GM21529 (cell line): ENCODE results near the gene PLPP7.

Experiments
- ATAC-seq: cut with Tn5 transposase; IDR thresholded peaks from one replicate; pipeline ENCODE4 v1.9.1; 2021; ENCODE audit not compliant: unreplicated experiment

The PLPP7 gene

GRCh38 chr9:131302244-131303075 lies 12.9 kb downstream of the PLPP7 start:
- no peak for ATAC-seq

- no peak for ATAC-seq
Measured at GRCh38 chr9:131303381-131304321, 14.1 kb downstream of the PLPP7 start.

DNA sequence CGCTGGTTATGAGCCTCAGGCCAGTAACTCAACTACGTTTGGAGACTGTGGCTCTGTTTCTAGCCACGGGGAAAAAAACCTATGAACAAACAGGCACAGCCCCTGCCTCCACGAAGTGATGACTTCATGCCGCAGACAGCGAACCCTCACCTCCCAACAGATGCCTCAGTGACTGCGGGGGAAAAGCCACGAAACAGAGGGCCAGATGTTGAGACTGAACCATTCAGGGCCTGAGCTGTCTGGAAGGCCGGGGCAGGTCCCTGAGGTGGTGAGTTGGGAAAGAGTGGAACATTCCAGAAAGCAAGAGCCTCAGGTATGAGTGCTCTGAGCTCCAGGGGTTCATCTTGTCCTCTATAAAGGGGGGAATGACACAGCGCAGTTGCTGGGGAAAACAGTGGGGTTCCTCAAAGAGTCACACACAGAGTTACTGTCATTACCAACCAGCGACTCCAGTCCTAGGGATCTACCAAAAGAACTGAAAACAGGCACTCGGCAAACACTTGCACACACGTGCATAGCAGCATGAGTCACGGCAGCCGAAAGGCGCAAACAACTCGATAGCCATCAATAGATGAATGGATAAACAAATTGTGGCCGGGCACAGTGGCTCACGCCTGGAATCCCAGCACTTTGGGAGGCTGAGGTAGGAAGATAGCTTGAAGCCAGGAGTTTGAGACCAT lies 15.3 kb downstream of the PLPP7 start:
- no peak for ATAC-seq

- ATAC-seq, result no peak
Measured at GRCh38 chr9:131306397-131307004, 17.0 kb downstream of the PLPP7 start.

DNA sequence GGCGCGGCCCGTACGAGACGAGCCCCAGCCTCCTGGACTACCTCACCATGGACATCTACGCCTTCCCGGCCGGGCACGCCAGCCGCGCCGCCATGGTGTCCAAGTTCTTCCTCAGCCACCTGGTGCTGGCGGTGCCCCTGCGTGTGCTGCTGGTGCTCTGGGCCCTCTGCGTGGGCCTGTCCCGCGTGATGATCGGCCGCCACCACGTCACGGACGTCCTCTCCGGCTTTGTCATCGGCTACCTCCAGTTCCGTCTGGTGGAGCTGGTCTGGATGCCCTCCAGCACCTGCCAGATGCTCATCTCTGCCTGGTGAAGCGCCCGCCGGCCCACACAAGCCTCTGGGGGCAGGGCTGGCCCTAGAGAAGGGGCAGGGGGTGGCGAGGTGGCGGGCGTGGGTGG lies 18.5 kb downstream of the PLPP7 start:
- no peak for ATAC-seq

DNA sequence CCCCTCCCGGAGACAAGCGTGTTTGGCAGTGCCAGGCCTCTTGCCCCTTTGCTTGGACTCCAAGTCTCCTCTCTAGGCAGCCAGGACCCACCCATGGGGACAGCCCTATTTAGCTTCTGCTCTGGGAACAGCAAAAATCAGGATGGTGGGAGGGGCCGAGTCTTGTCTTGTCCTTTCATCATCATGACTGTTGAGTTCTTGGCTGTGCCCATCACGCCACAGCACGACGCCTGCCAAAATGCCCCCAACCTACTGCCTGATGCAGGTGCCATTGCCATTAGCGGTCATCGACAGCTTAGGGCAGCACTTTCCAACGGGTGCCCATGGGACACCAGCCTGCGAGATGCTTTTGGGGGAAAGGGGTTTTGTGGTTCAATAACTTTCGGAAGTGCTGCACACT lies 18.9 kb downstream of the PLPP7 start:
- ATAC-seq, result no peak

- no peak for ATAC-seq
Measured at GRCh38 chr9:131308906-131309529, 19.5 kb downstream of the PLPP7 start.

- ATAC-seq, result no peak
Measured at GRCh38 chr9:131309530-131310276, 20.2 kb downstream of the PLPP7 start.

- ATAC-seq, result no peak
Measured at GRCh38 chr9:131310833-131311554, 21.5 kb downstream of the PLPP7 start.

DNA sequence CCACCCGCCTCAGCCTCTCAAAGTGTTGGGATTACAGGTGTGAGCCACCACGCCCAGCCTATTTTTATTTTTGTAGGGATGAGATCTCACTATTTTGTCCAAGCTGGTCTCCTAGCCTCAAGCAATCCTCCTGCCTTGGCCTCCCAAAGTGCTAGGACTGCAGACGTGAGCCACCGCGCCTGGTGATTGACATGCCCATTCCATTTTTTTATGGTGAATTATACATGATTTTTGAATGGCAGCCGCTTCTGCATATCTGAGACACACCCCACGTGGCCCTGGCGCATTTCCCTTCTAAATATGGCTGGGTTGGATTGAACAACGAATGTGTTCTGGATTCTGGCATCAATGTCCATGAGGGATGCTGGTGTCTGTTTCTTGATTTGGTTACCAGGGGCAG lies 22.7 kb downstream of the PLPP7 start:
- no peak for ATAC-seq

DNA sequence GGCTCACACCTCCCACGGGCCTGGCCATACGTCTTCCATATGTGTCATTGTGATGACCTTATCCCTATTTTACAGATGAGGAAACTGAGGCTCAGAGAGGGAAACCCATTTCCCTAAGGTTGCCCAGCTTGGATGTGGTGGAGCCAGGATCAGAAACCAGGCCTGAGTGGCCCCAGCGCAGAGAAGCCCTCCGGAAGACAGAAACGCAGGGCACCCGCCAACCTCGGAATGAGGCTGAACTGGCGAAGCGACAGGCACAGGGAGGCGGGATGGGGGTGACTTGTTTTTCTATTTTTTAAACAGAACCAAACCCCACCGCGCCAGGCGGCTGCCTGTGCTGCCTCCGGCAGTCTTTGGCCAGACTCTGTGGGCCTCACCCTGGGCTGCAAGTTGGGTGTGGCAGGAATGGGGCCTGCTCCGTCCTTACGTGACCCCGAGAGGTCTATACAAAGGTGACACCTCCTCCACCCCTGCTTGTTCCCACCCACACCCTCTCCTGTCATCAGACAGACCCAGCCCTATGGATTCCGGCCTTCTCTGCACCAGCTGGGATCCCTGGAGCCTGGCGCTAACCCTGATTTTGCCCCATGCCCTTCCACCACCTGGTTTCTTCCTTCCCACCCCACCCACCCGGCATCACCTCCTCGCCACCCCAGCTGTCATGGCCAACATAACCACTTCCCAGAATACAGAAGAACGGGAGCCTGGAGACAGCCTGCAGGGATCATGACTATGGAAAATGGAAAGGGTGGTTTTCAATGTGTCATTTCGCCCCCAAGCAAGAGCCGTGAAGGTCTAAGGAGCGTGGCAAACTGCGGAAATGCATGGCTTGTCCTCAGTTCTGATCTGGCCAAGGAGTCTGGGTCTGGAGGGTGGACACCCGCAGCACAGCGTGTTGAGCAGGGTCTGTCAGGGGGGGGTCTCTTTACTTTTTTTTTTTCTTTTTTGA lies 23.6 kb downstream of the PLPP7 start:
- ATAC-seq, result no peak

- ATAC-seq, result no peak
Measured at GRCh38 chr9:131318231-131319085, 28.9 kb downstream of the PLPP7 start.

DNA sequence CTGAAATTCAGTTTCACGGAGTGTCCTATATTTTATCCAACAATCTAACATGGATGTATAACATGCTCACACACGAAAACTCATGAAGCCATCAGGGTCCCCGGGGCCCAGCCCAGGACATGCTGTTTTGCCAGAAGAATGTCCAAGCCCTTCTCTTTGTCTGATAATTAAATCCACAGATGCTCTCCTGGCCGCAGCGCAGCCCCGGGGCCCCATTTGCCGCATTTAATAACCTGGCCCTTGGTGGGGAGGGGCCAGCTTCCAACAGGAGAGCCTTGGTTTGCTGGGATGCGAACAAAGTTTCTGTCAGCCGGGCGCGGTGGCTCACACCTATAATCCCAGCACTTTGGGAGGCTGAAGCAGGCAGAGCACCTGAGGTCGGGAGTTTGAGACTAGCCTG lies 30.0 kb downstream of the PLPP7 start:
- ATAC-seq, result no peak

DNA sequence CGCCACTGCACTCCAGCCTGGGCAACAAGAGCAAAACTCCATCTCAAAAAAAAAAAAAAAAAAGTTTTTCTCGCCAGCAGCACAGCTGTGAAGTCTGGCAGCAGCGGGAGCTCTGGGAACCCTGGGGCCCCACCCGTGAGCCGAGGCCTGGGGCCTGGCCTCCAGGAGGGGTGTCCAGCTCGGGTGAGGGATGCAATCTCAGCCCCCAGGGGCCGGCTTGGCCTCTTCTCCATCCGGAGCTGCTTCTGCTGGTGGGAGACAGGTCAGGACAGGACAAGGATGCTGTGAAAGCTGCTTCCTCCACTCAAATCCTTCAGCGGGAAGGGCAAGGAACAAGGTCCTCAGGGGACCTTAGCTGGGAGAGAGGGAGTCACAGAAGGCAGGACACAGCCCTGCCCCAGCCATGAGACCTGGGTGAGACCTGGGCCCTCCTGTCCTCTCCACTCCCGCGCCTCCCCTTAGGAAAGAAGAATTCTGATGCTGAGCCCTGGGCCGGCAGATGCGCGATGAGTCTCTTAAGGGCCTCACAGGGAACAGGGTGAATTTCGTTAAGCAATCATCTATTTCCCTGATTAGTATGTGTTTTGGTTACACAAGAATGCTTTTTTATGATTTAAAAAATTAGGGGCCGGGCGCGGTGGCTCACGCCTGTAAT lies 30.6 kb downstream of the PLPP7 start:
- ATAC-seq, result no peak

- ATAC-seq, result no peak
Measured at GRCh38 chr9:131323629-131324028, 34.1 kb downstream of the PLPP7 start.
